IgD-negative memory B cell (primary cell): ENCODE results near the gene RFNG. TPM values are rescaled to one million over a fixed set of nuclear protein-coding genes. Genes with fewer than 3 reads are reported as not detected.
A peak's percentile ranks its signal among the peaks of the same experiment; 100 is the strongest.
"Not testable (repeated sequence)": the region's sequence is repeated elsewhere in the genome, so short reads cannot be mapped to it uniquely, and the experiment has no call there.

Experiments used
- H3K27ac Mint-ChIP-seq, 3 donors: one replicate each; pipeline ENCODE4 v1.8.0; 2020 to 2022; ENCODE audit warnings: mild to moderate bottlenecking in 3 of 3, mixed read lengths in 3 of 3, moderate library complexity in 1 of 3
- H3K27me3 Mint-ChIP-seq: one replicate; pipeline ENCODE4 v1.8.0; 2021; ENCODE audit warnings: mixed read lengths
- H3K36me3 Mint-ChIP-seq: one replicate; pipeline ENCODE4 v1.8.0; 2020; ENCODE audit warnings: mild to moderate bottlenecking, mixed read lengths
- H3K4me1 Mint-ChIP-seq, 3 donors: one replicate each; pipeline ENCODE4 v1.8.0; 2020 to 2022; ENCODE audit warnings: mixed read lengths in 3 of 3, mild to moderate bottlenecking in 1 of 3
- H3K4me3 Mint-ChIP-seq, 4 donors: one replicate each; pipeline ENCODE4 v1.8.0; 2020 to 2022; ENCODE audit warnings: mild to moderate bottlenecking in 4 of 4, mixed read lengths in 4 of 4, moderate library complexity in 3 of 4
- H3K9me3 Mint-ChIP-seq, 3 donors: one replicate each; pipeline ENCODE4 v1.8.0; 2020 to 2021; ENCODE audit warnings: mixed read lengths in 3 of 3, mild to moderate bottlenecking in 1 of 3
- polyA plus RNA-seq: library from polyadenylated mRNA; unstranded; fragments of 300-500 nt; fragmentation: Illumina TruSeq; gene quantifications from one replicate; pipeline ENCODE4 v1.2.3, GENCODE V29; 2021

The RFNG gene
- polyA plus RNA-seq, 1 donor from 2014 or later, result 4.1 TPM

DNA sequence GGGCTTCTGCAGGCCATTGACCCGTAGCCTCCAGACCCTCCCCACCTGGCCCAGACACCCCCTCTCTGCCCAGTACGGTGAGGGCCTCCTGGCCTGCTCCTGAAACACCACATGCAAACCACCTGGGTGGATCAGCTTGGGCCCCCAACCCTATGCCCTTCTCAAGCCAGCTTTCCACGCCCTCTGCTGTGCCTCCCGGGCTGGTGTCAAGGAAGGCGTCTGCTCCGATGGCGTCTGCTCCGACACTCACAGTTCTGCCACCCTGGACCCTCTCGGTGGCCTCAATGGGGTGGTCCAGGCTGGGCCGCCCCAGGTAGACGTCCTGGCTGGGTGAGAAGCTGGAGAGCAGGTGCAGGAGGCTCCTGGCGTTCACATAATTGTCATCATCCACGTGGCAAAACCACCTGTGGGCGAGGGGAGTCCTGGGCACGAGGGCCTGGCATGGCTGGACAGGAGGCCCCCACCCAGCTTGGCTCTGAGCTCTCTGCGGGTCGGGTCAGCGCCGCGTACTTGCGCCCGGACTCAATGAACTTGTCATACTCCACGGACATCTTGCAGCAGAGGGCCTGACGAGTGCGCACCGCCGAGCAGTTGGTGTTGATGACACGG lies 1.4 kb downstream of the RFNG start:
- no peaks in the 10 kb centered on the region for H3K9me3 Mint-ChIP-seq
- no peaks in the 10 kb centered on the region for H3K27me3 Mint-ChIP-seq
- H3K4me3 Mint-ChIP-seq, result peak overlapping the region; percentile 55 to 87 (median 76)
- no peaks in the 10 kb centered on the region for H3K36me3 Mint-ChIP-seq
- peak overlapping the region in 1 of 3 donors; percentile 29 for H3K27ac Mint-ChIP-seq
- peaks cover 0 to 5% (median 3%) of the 10 kb centered on the region in 3 donors for H3K4me1 Mint-ChIP-seq

DNA sequence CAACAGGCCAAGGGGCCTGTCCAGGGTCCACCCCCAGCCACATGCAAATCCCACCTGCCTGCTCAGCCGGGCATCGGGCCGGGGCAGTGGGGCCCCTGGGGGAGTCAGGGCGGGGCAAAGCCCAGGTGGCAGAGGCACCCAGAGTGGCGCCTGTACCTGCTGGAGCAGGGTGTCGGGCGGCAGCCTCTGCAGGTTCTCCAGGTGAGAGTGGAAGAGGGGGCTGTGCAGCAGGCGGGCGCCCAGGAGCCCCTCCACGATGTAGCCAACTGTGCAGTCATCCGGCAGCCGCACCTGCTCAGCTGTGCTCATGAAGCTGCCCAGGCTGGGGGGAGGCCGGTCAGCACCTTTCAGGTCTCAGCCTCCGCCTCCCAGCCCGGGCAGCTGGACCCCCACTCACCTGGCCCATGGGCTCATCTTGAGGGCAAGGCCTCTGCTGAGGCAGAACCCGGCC lies 2.1 kb downstream of the RFNG start:
- Mint-ChIP-seq H3K4me3 (peak overlapping the region in 3 of 4 donors; percentile 32 to 55 (median 47)), H3K27me3 (no peaks in the 10 kb centered on the region), H3K27ac (no peak overlapping the region), H3K36me3 (no peaks in the 10 kb centered on the region), H3K9me3 (no peaks in the 10 kb centered on the region), H3K4me1 (peaks cover 0 to 4% (median 3%) of the 10 kb centered on the region in 3 donors)

DNA sequence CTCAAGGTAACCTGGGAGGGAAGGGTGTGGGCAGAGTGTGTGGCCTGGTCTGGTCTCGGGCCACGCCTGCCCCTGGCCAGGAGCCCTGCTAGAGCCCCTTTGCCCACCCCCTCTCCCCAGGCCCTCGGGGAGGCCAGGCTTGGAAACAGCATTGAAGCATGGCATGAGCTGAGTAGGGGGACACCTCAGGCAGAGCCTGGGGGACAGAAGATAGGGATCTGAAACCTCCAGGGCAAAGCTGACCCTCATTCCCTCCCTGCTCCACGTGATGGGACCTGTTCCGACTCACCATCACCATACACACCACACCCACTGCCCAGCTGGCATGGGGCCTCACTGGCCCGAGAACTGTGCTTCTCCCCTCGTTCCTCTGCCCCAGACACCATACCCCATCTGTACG lies 2.5 kb downstream of the RFNG start:
- peaks cover 0 to 4% (median 3%) of the 10 kb centered on the region in 3 donors for H3K4me1 Mint-ChIP-seq
- no peaks in the 10 kb centered on the region for H3K27me3 Mint-ChIP-seq
- peak overlapping the region in 3 of 4 donors; percentile 32 to 68 (median 47) for H3K4me3 Mint-ChIP-seq
- no peak overlapping the region for H3K27ac Mint-ChIP-seq
- H3K9me3 Mint-ChIP-seq, result no peaks in the 10 kb centered on the region
- H3K36me3 Mint-ChIP-seq, result no peaks in the 10 kb centered on the region

DNA sequence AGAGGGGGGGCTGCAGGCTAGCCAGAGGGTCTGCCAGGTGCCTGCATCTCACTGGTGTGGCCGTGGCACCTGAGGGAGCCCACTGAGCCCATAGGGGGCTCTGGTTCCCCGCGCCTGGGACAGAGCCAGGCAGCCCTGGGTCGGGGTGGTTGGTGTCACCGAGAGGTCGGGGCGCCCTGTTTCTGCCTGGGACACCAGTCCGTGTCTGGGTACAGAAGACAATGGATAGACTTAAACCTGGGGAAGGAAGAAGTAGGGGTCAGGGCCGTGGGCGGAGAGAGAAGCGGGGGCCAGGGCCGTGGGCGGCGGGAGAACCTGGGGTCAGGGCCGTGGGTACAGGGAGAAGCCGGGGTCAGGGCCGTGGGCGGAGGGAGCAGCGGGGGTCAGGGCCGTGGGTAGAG lies 3.0 kb downstream of the RFNG start:
- Mint-ChIP-seq H3K27me3 (no peaks in the 10 kb centered on the region), H3K4me1 (peaks cover 0 to 4% (median 3%) of the 10 kb centered on the region in 3 donors), H3K9me3 (no peaks in the 10 kb centered on the region), H3K4me3 (no peak overlapping the region), H3K27ac (no peak overlapping the region), H3K36me3 (no peaks in the 10 kb centered on the region)

DNA sequence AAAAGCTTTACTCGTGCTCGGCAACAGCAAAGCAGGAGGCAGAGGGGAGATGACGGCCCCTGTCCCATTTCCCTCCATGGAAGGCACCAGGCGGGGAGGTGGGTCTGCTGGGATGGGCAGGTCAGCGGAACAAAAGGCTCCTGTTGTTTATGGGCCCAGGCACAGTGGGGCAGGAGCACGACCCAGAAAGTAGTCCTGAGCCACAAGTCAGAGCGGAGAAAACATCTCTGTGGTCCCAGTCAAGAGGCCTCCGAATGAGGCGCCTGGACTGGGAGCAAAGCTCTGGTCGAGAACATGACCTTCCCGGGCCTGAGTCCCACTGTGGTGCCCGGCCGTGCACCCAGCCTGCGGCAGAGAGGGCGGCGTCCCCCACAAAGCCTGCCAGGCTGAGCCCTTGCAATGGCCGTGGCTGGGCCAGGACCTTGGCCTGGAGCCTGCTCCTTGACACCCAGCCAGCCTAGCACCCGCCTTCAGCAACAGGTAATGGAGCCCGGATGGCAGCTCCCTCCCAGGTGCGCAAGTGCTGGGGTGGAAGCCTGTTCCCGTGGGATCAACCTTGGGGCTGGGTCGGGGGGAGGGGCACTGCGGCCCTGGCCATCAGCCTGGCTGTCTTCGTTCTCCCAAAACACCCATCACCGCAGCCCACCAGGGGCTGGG lies 3.6 kb downstream of the RFNG start:
- Mint-ChIP-seq H3K4me3 (peak overlapping the region in 2 of 4 donors; percentile 14 to 58), H3K4me1 (peaks cover 0 to 4% (median 3%) of the 10 kb centered on the region in 3 donors), H3K36me3 (no peaks in the 10 kb centered on the region), H3K27ac (no peak overlapping the region), H3K27me3 (no peaks in the 10 kb centered on the region), H3K9me3 (no peaks in the 10 kb centered on the region)

DNA sequence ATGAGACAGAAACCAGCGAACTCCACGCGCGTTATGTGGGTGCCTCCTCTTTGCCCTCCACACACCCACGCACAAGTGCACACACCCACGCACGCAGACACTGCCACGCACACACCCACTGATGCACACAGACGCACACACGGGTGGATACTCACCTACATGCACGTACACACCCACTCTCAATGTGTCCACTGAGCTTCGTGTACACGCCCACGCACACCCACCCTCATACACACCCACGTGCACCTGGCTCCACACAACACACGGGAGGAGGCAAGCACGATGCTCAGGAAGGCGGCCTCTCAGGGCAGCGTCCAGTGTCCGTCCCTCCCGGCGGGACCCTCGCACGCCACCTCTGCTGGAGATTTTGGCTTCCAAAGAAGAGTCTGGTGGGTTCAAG lies 4.2 kb downstream of the RFNG start:
- H3K4me1 Mint-ChIP-seq, result peaks cover 0 to 3% (median 0%) of the 10 kb centered on the region in 3 donors
- H3K4me3 Mint-ChIP-seq, result peak overlapping the region in 2 of 4 donors; percentile 14 to 16
- no peaks in the 10 kb centered on the region for H3K9me3 Mint-ChIP-seq
- no peaks in the 10 kb centered on the region for H3K36me3 Mint-ChIP-seq
- no peaks in the 10 kb centered on the region for H3K27me3 Mint-ChIP-seq
- H3K27ac Mint-ChIP-seq, result peak overlapping the region in 1 of 3 donors; percentile 51

DNA sequence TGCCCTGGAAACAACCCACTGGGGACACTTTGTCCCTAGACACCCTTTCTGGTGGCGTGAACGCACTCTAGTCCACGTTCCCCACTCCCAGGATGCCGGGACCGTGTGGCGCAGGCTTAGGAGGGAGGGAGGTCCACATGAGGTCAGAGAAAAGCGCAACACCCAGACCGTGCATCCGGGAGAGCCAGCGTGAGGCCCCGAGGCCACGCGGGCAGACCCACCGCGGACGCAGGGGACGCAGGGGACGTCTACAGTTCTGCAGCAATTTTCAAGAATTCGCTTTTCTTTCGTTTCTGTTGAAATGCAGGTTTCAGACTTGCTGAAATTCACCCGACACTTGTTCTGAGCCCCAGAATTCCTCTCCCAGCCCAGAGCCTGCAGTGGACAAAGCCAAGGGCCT lies 4.7 kb downstream of the RFNG start:
- H3K27ac Mint-ChIP-seq, result peak overlapping the region in 1 of 3 donors; percentile 51
- H3K9me3 Mint-ChIP-seq, result no peaks in the 10 kb centered on the region
- peaks cover 0 to 3% (median 0%) of the 10 kb centered on the region in 3 donors for H3K4me1 Mint-ChIP-seq
- no peaks in the 10 kb centered on the region for H3K36me3 Mint-ChIP-seq
- no peaks in the 10 kb centered on the region for H3K27me3 Mint-ChIP-seq
- peak overlapping the region in 2 of 4 donors; percentile 28 to 51 for H3K4me3 Mint-ChIP-seq

DNA sequence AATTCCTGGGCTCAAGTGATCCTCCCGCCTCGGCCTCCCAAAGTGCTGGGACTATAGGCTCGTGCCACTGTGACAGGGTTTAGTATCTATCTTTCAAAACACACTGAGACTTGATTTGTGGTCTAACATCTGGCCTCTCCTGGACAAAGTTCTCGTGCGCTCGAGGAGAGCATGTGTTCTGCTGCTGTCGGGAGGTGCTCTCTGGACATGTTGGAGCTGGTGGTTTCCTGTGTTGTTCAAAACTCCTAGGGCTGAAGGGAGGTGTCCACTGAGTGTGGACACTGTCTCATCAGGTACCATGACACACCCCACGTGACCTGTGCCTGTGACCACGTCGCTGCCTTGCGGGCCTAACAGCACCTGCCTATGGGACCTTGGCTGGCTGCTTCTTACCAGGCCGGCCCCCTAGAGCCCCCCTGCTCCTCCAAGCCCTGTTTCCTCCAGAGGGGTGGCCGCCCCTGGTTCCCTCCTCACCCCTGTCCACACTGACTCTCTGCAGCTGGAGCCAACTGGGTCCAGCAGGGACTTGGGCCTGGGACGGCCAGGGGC lies 5.6 kb downstream of the RFNG start:
- H3K9me3 Mint-ChIP-seq, result no peaks in the 10 kb centered on the region
- peaks cover 0 to 3% (median 0%) of the 10 kb centered on the region in 3 donors for H3K4me1 Mint-ChIP-seq
- peak overlapping the region in 1 of 4 donors; percentile 51 for H3K4me3 Mint-ChIP-seq
- no peaks in the 10 kb centered on the region for H3K27me3 Mint-ChIP-seq
- H3K27ac Mint-ChIP-seq, result peak overlapping the region in 1 of 3 donors; percentile 75
- H3K36me3 Mint-ChIP-seq, result no peaks in the 10 kb centered on the region

DNA sequence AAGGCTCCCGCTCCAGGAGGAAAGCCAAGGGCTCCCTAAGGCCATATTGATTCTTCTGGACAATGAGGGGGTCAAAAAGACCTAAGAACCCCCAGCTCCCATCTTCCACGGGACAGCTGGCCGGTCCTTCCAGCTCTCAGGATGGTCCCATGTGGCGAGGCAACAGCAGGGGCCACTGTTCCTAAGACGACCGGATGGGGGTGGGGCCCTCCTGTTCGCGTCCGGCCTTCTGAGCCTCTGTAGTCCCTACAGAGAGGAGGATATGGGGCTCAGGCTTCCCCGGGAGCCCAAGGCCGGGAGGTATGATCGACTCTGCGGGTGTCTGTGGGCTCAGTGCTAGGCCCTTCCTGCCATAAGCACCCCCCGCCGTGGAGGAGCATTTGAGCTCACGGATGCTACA lies 8.1 kb downstream of the RFNG start:
- Mint-ChIP-seq H3K36me3 (no peaks in the 10 kb centered on the region), H3K9me3 (no peaks in the 10 kb centered on the region), H3K27me3 (no peaks in the 10 kb centered on the region), H3K4me3 (peak overlapping the region in 1 of 4 donors; percentile 12), H3K27ac (no peak overlapping the region), H3K4me1 (peaks cover 0 to 3% (median 2%) of the 10 kb centered on the region in 3 donors)

DNA sequence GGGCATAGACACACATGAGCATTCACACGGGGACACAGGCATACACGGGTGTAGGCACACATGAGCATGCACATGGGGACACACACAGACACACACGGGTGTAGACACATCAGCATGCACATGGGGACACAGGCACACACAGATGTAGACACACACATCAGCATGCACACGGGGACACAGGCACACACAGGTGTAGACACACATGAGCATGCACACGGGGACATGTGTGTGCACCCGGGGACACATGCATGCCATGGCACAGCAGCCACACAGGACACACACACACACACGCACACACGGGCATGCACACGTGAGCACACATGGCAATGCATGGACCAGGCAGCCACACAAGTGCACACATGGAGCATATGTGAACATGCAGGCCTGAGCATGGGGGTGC lies 9.0 kb downstream of the RFNG start:
- H3K36me3 Mint-ChIP-seq, result no peaks in the 10 kb centered on the region
- H3K27ac Mint-ChIP-seq, result no peak overlapping the region
- peaks cover 5 to 7% (median 6%) of the 10 kb centered on the region in 3 donors for H3K4me1 Mint-ChIP-seq
- H3K27me3 Mint-ChIP-seq, result no peaks in the 10 kb centered on the region
- H3K4me3 Mint-ChIP-seq, result peak overlapping the region in 1 of 4 donors; percentile 12
- no peaks in the 10 kb centered on the region for H3K9me3 Mint-ChIP-seq

DNA sequence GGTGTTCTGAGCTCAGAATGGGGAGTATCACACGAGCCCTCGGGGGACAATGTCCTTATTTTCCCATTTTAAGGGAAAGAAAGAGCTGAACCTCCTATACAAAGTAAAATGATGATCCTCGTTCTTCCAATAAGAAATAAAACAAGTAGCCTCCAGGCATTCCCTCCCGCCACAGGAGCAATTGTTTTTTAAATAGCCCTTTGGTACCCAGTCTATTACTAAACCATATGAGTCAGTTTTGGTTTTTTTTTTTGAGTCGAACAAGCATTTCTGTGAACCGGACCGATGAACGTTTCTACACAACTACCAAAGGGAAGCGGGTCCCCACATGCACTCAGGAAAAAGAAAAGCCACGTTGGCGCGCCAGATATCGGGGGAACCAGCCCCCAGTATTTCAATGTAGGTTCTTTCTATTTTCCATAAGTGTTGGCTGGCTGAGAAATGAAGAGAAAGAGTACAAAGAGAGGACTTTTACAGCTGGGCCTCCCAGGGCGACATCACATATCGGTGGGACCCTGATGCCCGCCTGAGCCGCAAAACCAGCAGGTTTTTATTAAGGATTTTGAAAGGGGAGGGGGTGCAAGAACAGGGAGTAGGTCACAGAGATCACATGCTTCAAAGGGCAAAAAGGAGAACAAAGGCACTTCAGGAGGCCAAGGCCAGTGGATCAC lies 10.3 kb downstream of the RFNG start:
- Mint-ChIP-seq H3K27ac (peak overlapping the region in 1 of 3 donors; percentile 47), H3K9me3 (no peaks in the 10 kb centered on the region), H3K4me3 (peak overlapping the region in 1 of 4 donors; percentile 16), H3K36me3 (no peaks in the 10 kb centered on the region), H3K4me1 (peaks cover 7 to 8% (median 7%) of the 10 kb centered on the region in 3 donors), H3K27me3 (no peaks in the 10 kb centered on the region)

DNA sequence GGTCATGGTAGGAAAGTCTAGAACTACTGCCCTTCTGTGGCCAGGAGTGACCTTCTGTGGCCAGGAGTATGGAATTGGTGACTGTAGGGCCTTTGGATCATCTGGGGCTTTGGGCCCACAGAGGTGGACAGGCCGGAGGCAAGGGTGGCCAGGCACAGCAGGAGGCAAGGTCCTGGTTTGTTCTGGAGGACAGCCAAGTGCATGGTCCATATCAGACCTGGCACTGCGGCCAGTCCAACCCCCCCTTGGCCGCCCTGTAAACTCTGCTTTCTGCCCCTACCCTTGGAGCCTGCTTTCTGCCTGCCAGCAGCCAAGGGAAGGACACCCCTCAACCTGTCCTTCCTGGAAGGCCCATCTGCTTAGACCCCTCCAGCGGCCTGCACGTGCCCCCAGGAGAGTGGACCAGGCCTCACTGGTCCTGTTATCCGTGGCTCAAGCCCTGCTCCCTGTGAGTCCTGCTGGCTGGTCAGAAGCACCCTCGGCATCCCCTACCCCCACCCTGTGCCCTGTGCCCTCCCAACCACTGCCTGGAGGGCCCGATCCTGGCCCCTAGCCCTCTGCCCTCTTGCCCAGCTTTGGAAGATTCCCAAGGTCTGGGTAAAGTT lies 11.8 kb downstream of the RFNG start:
- H3K36me3 Mint-ChIP-seq, result no peaks in the 10 kb centered on the region
- no peaks in the 10 kb centered on the region for H3K27me3 Mint-ChIP-seq
- no peak overlapping the region for H3K27ac Mint-ChIP-seq
- H3K4me1 Mint-ChIP-seq, result peaks cover 9 to 15% (median 14%) of the 10 kb centered on the region in 3 donors
- H3K4me3 Mint-ChIP-seq, result peak overlapping the region in 2 of 4 donors; percentile 30 to 56
- H3K9me3 Mint-ChIP-seq, result no peaks in the 10 kb centered on the region

DNA sequence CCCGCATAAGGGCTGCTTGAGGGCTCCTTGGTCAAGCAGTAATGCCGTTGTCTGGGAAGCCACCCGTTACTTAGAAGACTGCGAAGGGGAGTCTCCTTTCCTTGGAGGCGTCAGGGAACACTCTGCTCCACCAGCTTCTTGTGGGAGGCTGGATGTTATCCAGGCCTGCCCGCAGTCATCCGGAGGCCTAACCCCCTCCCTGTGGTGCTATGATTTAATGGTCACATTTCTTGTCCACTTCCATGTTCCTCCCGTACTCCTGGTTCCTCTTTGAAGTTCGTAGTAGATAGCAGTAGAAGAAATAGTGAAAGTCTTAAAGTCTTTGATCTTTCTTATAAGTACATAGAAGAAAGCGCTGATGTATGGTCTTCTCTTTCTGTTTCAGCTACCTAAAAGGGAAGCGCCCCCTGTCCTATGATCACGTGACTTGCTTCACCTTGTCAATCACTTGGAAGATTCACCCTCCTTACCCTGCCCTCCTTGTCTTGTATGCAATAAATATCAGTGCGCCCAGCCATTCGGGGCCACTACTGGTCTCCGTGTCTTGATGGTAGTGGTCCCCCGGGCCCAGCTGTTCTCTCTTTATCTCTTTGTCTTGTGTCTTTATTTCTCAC lies 12.7 kb downstream of the RFNG start:
- not testable (repeated sequence) for H3K36me3 Mint-ChIP-seq, H3K27me3 Mint-ChIP-seq, H3K9me3 Mint-ChIP-seq
- peaks cover 9 to 15% (median 14%) of the 10 kb centered on the region in 3 donors for H3K4me1 Mint-ChIP-seq
- H3K4me3 Mint-ChIP-seq, result peak overlapping the region in 2 of 4 donors; percentile 41 to 61
- H3K27ac Mint-ChIP-seq, result peak overlapping the region in 1 of 3 donors; percentile 34

DNA sequence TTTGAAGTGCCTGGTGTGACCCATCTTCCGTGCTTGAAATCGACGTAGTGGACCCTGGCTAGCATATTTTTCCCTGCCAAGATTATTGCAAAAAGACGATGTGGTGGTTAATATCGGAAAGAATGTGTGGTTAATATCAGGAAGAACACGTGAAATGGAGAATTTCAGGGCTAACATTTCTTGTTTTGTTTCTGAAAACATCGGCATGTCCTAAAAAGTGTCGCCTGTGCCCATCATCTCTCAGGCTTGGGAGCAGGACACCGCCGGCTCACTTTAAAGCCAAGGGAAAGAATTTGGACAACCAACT lies 13.8 kb downstream of the RFNG start:
- peak overlapping the region; percentile 83 to 97 (median 90) for H3K4me3 Mint-ChIP-seq
- H3K4me1 Mint-ChIP-seq, result peaks cover 9 to 15% (median 14%) of the 10 kb centered on the region in 3 donors
- peak overlapping the region; percentile 36 to 95 (median 82) for H3K27ac Mint-ChIP-seq
- H3K36me3 Mint-ChIP-seq, result no peaks in the 10 kb centered on the region
- H3K9me3 Mint-ChIP-seq, result no peaks in the 10 kb centered on the region
- no peaks in the 10 kb centered on the region for H3K27me3 Mint-ChIP-seq
